HG03280 (cell line): ENCODE data around the gene UBE2U.
"Not testable (repeated sequence)": the region's sequence is repeated elsewhere in the genome, so short reads cannot be mapped to it uniquely, and the experiment has no call there.

Experiments used
- ATAC-seq: cut with Tn5 transposase; IDR thresholded peaks from one replicate; pipeline ENCODE4 v1.9.1; 2021; ENCODE audit warnings: mild to moderate bottlenecking, moderate library complexity; ENCODE audit not compliant: unreplicated experiment

UBE2U gene

DNA sequence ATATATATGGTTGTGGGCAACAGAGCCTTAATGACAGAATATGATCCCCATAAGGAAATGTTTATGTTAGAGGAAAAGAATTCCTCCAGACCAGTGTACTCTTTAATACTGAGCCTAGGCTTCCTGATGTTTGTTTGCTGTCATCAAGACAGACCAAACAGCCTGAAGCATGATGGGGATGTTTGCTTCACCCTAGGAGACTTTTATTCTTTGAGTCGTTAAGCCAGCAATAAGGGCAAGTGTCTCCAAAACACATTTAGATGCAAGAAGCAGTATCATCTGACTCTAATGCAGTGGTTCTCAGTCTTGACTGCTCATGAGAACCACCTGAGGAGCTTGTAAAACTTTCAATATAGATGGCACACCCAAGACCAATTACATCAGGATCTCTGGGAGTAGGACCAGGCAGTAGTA, 33.1 kb downstream of the UBE2U start:
- ATAC-seq = no peak

DNA sequence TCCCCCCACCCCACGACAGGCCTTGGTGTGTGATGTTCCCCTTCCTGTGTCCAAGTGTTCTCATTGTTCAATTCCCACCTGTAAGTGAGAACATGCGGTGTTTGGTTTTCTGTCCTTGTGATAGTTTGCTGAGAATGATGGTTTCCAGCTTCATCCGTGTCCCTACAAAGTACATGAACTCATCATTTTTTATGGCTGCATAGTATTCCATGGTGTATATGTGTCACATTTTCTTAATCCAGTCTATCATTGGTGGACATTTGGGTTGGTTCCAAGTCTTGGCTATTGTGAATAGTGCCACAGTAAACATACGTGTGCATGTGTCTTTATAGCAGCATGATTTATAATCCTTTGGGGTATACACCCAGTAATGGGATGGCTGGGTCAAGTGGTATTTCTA, 36.1 kb downstream of the UBE2U start:
- not testable (repeated sequence) for ATAC-seq

GRCh38 chr1:64240206-64240605, 36.8 kb downstream of the UBE2U start:
- ATAC-seq = no peak

- ATAC-seq = no peak
Measured at GRCh38 chr1:64241069-64241468, 37.6 kb downstream of the UBE2U start.

DNA sequence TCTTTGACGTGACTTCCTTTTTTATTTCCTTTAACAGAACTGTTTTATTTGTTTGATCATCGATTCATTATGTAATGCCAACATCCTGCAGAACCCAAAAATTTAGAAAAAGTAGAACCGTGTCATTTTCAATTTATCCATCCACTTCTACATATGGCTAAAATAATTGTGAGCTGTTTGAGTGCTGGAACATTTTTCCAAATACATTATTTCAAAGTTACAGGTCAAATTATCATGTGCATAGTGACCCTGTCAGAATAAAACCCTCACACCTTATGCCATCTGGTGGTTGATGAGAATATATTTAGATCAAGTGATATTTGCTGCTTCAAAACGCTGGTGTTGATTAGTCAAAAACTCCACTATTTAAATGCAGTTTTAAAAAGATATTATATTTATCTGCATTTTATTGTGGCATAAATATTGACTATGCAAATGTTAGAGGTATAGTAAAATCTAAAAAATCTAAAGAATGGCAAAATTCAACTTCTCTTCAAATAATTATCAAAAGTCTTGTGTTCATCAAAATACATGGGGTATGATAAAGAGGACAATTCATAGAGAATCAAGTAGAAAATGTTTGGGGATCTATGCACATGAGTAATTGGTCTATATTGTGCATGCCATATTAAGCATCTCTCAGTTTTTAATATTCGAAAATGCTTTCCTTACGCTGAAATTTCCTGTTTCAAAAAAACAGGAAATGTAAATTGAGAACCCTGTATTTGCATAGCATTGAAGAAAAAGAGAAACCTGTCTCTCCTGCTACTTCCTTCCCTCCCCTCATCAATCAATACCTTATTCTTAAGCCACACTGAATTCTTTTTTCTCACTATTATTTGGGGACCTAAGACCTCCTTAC, 39.7 kb downstream of the UBE2U start:
- ATAC-seq = no peak

DNA sequence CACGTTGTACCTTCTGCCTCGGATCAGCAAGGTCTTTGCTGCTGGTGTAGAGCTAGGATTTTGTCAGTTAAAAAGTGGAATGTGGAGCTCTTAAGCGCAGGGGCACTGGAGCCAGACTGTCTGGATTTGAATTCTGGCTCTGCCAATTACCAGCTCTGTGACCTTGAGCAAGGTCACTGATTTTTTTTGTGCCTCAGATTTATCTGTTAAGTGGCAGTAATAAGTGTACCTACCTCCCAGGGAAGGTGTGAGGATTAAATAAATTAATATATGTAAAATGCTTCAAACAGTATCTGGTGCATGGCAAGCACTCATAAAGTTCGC, 40.3 kb downstream of the UBE2U start:
- no peak for ATAC-seq

DNA sequence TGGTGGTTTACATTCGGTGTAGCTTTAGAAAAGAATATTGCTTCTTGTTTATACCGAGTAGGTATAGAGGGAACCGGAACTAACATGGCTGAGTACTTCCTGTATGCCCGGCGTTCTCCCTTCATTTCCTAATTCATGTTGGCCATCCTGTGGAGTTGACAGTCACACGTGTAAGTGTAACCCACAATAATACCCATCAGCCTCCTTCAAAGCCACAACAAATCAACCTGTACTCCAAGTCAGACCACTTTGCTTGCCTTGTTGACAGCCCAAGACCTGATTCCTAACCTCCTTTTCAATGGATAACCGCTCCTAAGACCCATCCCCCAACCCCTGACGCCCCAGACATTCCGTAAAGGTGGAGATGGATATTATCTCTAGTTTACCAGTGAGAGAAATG, 42.1 kb downstream of the UBE2U start:
- ATAC-seq = no peak

- ATAC-seq = no peak
Measured at GRCh38 chr1:64246294-64246917, 43.0 kb downstream of the UBE2U start.

DNA sequence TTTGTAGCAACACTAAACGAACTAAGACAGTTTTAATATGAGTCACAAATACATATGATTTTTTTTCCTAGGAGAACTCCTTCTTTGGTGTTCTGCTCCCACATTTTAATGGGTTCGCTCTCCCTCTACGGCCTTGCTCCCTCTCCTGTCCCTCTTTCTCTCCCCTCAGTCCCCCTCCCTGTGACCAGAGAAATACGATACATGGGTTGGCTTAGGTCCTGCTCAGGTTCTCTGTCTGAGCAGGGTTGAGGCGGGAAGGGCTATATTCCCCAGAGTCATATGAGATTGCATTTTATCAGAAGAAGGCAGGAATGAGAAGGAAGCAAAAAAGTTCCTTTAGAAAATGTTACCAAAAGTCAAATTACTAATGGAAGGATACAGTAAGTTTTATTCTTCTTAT, 44.6 kb downstream of the UBE2U start:
- no peak for ATAC-seq

DNA sequence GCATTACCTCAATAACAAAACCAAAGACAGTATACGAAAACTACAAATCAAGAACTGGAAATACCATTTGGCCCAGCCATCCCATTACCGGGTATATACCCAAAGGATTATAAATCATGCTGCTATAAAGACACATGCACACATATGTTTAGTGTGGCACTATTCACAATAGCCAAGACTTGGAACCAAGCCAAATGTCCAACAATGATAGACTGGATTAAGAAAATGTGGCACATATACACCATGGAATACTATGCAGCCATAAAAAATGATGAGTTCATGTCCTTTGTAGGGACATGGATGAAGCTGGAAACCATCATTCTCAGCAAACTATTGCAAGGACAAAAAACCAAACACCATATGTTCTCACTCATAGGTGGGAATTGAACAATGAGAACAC, 47.0 kb downstream of the UBE2U start:
- not testable (repeated sequence) for ATAC-seq

- ATAC-seq = no peak
Measured at GRCh38 chr1:64251971-64252370, 48.5 kb downstream of the UBE2U start.

GRCh38 chr1:64257233-64257632, 53.8 kb downstream of the UBE2U start:
- ATAC-seq = not testable (repeated sequence)

- ATAC-seq = not testable (repeated sequence)
Measured at GRCh38 chr1:64258444-64258843, 55.0 kb downstream of the UBE2U start.

GRCh38 chr1:64263335-64263734, 59.9 kb downstream of the UBE2U start:
- no peak for ATAC-seq

DNA sequence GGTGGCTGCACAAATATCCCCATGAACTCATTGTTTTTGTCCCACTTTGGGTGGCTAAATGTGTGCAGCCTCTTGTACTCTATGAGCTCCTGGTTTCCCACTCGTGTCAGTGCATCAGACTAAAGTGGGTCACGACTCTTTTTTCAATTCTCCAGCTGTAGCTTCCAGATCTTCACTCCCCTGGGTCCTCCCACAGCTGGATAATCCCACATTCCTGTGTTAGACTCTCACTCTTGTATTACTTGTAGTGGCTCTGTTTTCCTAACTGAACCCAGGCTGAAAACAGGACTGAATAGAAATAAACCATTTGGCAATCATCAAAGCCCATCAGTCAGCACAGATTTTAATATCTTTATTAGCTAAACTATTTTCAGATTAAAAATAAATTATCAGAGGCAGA, 60.4 kb downstream of the UBE2U start:
- no peak for ATAC-seq

DNA sequence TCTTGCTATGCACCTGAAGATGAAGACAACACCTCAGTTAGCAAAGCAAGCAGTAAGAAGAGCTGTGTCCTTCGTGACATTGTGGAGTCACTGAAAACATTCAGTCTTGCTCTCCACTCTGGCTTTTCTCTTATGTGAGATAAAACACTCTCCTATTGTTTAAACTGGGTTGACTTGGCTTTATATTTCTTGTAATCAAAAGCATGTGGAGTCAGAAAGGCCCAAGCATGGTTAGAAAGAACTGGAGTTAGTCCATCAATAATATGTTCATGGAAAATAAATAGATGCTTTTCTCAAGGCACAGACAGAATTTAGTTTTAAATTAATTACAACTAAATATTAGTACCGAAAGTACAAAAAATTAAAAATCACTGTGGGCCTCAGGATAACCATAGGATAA, 61.7 kb downstream of the UBE2U start:
- no peak for ATAC-seq

DNA sequence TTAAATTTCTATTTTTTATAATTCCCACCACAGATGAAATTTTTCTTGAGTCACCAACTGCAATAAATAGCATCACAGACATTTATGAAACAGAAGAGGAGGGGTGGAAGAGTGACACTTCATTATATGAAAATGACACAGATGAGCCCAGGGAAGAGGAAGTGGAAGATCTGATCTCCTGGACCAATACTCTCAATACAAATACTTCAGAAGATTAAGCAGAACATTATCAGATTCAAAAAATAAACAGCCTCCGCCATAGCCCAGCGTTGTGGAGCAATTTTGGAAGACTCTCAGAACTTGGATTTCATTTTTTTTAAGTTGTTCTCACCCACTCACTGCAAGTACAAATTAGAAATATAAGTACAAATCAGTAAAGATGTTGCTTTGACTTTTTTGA, 63.6 kb downstream of the UBE2U start:
- ATAC-seq = no peak

GRCh38 chr1:64268653-64269557, 65.5 kb downstream of the UBE2U start:
- no peak for ATAC-seq

- ATAC-seq = no peak
Measured at GRCh38 chr1:64269558-64269884, 66.1 kb downstream of the UBE2U start.

DNA sequence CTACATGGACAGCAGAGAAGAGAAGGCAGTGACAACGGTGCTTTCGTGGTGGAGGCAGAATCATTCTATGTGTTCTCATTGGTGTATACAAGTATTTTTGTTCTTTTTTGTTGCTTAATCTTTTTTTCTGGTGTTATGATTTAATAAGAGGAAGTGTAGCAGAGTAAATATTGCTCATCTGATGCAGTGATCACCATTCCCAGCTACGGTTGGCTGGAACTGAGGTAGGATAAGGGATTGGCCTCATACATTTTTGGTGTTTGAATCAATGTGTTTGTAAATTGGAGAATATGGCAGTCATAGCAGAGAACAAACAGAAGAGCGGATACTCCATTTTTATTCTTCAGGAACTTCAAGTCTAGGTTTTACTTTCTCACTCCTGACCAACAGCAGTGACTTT, 76.6 kb downstream of the UBE2U start:
- no peak for ATAC-seq

DNA sequence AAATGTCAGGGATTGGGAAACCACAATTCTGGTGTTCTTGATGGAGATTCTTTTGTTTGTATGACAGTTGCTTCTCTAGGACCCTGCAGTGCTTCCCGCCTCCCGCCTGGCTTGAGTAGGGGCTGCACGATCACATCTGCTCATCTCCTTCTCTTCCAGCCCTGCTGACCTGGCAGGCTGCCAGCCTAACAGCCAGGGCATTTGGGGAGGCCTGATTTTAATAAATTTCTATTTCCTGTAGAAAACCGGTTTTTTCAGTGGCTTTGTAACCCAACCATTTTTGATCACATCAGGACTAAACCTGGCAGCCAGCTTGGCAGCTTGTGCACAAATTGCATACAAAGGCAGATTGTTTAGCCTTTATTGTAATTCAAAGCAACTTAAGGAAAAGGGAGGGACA, 78.9 kb downstream of the UBE2U start:
- ATAC-seq = no peak

DNA sequence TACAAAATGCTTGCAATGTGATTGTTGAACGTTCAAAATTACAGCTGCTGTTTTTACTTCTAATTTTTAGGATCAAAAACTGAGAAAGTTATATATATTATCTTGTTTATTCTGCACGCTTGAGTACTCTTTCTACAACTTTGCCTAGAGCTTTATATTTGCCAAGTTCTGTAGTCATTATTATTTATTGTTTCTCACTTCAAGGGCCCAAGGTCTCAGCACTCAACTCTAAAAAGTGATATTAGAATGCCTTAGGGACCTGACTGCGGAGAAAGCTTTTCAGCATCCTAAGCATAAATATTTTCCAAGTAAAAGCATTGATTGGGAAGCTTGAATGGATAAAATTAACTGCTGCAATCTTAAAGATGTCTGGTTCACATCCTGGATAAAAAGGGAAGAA, 83.6 kb downstream of the UBE2U start:
- ATAC-seq = no peak
